Measurements from ENCODE around the gene SUV39H1.

DNA sequence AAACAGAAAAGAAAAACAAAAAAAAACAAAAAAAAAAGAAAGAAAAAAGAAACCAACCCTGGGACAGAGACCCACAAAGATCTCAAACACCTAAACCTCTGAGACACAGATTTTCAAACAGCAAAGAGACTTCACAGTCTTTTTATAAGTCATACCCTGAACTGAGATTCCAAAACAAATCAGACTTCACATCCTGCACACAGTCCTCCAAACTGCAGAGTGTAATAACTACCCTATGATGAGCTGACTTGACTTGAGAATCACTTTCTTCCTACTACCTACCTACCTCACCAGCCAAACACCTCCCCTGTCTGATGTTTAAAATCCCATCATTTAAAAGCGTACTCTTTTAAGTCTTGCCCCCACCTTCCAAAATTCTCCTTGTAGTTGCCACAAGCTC is 39.8 kb downstream of the SUV39H1 start:
- TF ChIP-seq EZH2phosphoT487 (IDR thresholded peaks at IDR 0.05) (no peak), EZH2 (IDR thresholded peaks at IDR 0.05) (no peak)
- TF ChIP-seq, protein P1, sequence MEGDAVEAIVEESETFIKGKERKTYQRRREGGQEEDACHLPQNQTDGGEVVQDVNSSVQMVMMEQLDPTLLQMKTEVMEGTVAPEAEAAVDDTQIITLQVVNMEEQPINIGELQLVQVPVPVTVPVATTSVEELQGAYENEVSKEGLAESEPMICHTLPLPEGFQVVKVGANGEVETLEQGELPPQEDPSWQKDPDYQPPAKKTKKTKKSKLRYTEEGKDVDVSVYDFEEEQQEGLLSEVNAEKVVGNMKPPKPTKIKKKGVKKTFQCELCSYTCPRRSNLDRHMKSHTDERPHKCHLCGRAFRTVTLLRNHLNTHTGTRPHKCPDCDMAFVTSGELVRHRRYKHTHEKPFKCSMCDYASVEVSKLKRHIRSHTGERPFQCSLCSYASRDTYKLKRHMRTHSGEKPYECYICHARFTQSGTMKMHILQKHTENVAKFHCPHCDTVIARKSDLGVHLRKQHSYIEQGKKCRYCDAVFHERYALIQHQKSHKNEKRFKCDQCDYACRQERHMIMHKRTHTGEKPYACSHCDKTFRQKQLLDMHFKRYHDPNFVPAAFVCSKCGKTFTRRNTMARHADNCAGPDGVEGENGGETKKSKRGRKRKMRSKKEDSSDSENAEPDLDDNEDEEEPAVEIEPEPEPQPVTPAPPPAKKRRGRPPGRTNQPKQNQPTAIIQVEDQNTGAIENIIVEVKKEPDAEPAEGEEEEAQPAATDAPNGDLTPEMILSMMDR (IDR thresholded peaks at IDR 0.05) = no peak
